ENCODE data around the gene HSPB2. TPM values are rescaled to one million over a fixed set of nuclear protein-coding genes. Genes with fewer than 3 reads are reported as not detected.

Gene HSPB2
- total RNA-seq, 1 donor from 2014 or later, result 0.21 TPM

- H3K4me3 ChIP-seq (ENCODE audit: low read depth, low read length), result no peak overlapping the region
- no peaks in the 10 kb centered on the region for H3K36me3 ChIP-seq (ENCODE audit: control insufficient read depth, insufficient read depth, low read length)
- TF ChIP-seq CTCF (IDR thresholded peaks at IDR 0.05; ENCODE audit: insufficient read depth, low read length, poor library complexity, severe bottlenecking), result no peak
- no peaks in the 10 kb centered on the region for H3K27me3 ChIP-seq (ENCODE audit: control insufficient read depth, insufficient read depth, low read length)
- DNase-seq (ENCODE audit: low read depth), result no peak
These were observed 4.8 kb downstream of the HSPB2 start for GRCh38 chr11:111917312-111917711.

GRCh38 chr11:111917788-111918187, 5.3 kb downstream of the HSPB2 start:
- Histone ChIP-seq H3K27me3 (ENCODE audit: control insufficient read depth, insufficient read depth, low read length) (no peaks in the 10 kb centered on the region), H3K4me3 (ENCODE audit: low read depth, low read length) (no peak overlapping the region), H3K36me3 (ENCODE audit: control insufficient read depth, insufficient read depth, low read length) (no peaks in the 10 kb centered on the region)
- TF ChIP-seq CTCF (IDR thresholded peaks at IDR 0.05; ENCODE audit: insufficient read depth, low read length, poor library complexity, severe bottlenecking), result no peak
- no peak for DNase-seq (ENCODE audit: low read depth)

- DNase-seq (ENCODE audit: low read depth), result peak; percentile 67
- peak within 1 kb of the TSS; percentile 32 for H3K4me3 ChIP-seq (ENCODE audit: low read depth, low read length)
- no peaks in the 10 kb centered on the region for H3K36me3 ChIP-seq (ENCODE audit: control insufficient read depth, insufficient read depth, low read length)
- H3K27me3 ChIP-seq (ENCODE audit: control insufficient read depth, insufficient read depth, low read length), result no peaks in the 10 kb centered on the region
- no peak for TF ChIP-seq CTCF (IDR thresholded peaks at IDR 0.05; ENCODE audit: insufficient read depth, low read length, poor library complexity, severe bottlenecking)
These were observed 6.1 kb downstream of the HSPB2 start, which contains the start of gene C11orf52 for GRCh38 chr11:111918390-111919256. Gene C11orf52, plus strand, starts transcription at chr11:111918913. Its CDS starts 60 bp downstream, at chr11:111918973.

GRCh38 chr11:111920908-111921307, 8.4 kb downstream of the HSPB2 start:
- TF ChIP-seq CTCF (IDR thresholded peaks at IDR 0.05; ENCODE audit: insufficient read depth, low read length, poor library complexity, severe bottlenecking), result no peak
- no peaks in the 10 kb centered on the region for H3K27me3 ChIP-seq (ENCODE audit: control insufficient read depth, insufficient read depth, low read length)

GRCh38 chr11:111921541-111922230, 9.2 kb downstream of the HSPB2 start:
- Histone ChIP-seq H3K27me3 (ENCODE audit: control insufficient read depth, insufficient read depth, low read length) (no peaks in the 10 kb centered on the region), H3K36me3 (ENCODE audit: control insufficient read depth, insufficient read depth, low read length) (no peaks in the 10 kb centered on the region)
- no peak for TF ChIP-seq CTCF (IDR thresholded peaks at IDR 0.05; ENCODE audit: insufficient read depth, low read length, poor library complexity, severe bottlenecking)

More at GRCh38 chr11:111920908-111921307, 8.4 kb downstream of the HSPB2 start:
- no peak overlapping the region for H3K4me3 ChIP-seq (ENCODE audit: low read depth, low read length)
- H3K36me3 ChIP-seq (ENCODE audit: control insufficient read depth, insufficient read depth, low read length), result no peaks in the 10 kb centered on the region
- no peak for DNase-seq (ENCODE audit: low read depth)

More at GRCh38 chr11:111921541-111922230, 9.2 kb downstream of the HSPB2 start:
- DNase-seq (ENCODE audit: low read depth), result no peak
- no peak overlapping the region for H3K4me3 ChIP-seq (ENCODE audit: low read depth, low read length)
